ENCODE measurements around the gene ORC4.

GRCh38 chr2:147934881-147935620, 85.5 kb downstream of the ORC4 start:
- TF ChIP-seq CTCF (IDR thresholded peaks at IDR 0.05; ENCODE audit: extremely low read depth in 1 of 2, insufficient read depth in 1 of 2, low read depth in 1 of 2, low read length in 2 of 2), result no peak
- no peak for TF ChIP-seq POLR2A (IDR thresholded peaks at IDR 0.05; ENCODE audit: low read depth, low read length)
- no peak for TF ChIP-seq EZH2 (IDR thresholded peaks at IDR 0.05; ENCODE audit: borderline replicate concordance, low read depth, low read length, severe bottlenecking)
- TF ChIP-seq GATA2 (IDR thresholded peaks at IDR 0.05; ENCODE audit: insufficient read depth, insufficient read length, low read depth, low read length), result no peak
- TF ChIP-seq MYC (IDR thresholded peaks at IDR 0.05; ENCODE audit: low read depth, low read length), result no peak
- TF ChIP-seq POLR2AphosphoS5 (IDR thresholded peaks at IDR 0.05; ENCODE audit: insufficient read depth, low read depth, low read length), result no peak

All from endothelial cell of umbilical vein (primary cell).